Posterior vena cava (tissue), 2 donors: ENCODE measurements around the gene TMA7. TPM values are rescaled to one million over a fixed set of nuclear protein-coding genes. Genes with fewer than 3 reads are reported as not detected.

Experiments used
- DNase-seq: peaks from one replicate; pipeline ENCODE4 v3.0.0-alpha.2; 2020; ENCODE audit warnings: low spot score
- intact Hi-C, 2 donors: fragments of 100-400 bp; cut with DNase I; formaldehyde crosslinking; loops; one replicate each; pipeline versions ENCODE4 v1.14.1 to v1.14.2; 2022 to 2023
- total RNA-seq, 2 donors: library from RNA; stranded (reverse); fragmentation: NEBNext Ultra II Directional; extraction: Animal tissue kit (Norgen Biotek cat#: 25700); gene quantifications; one replicate each; pipeline ENCODE4 v1.2.1, GENCODE V29; 2021
- donor health status: DM: yes; HTN: yes; CAD: no.
- donor health status: DM: yes; HTN: yes; CAD: no.

Gene TMA7
- total RNA-seq, 2 donors from 2014 or later, result 112 to 178 TPM

GRCh38 chr3:48406443-48407431, 33.3 kb upstream of the TMA7 start:
- intact Hi-C loops, result no loop called here
- DNase-seq, result peak; percentile 56

- intact Hi-C loops, result no loop called here
- DNase-seq, result peak; percentile 24
Observed at GRCh38 chr3:48407542-48408099, 32.4 kb upstream of the TMA7 start.

DNA sequence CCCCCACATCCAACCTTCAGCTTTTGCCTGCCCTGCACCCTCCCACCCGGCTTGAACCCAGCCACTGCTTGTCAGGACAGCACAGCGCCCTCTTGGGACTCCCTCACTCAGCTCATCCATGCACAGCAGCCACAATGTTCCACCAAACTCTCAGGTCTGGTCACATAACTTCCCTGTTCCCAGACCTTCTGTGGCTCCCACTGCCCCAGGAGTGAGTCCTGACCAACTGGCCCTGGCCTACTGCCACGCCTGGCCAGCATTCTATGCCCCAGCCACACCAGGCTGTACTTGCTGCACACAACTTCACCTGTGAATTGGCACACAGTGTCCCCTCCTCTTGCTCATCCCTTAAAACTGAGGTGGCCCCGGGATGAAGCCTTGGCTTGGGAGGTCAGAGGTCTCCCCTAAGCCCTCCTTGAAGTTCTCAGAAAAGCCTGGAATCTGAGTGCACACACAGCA, 31.2 kb upstream of the TMA7 start:
- peak; percentile 35 for DNase-seq
- intact Hi-C loops, result no loop called here

DNA sequence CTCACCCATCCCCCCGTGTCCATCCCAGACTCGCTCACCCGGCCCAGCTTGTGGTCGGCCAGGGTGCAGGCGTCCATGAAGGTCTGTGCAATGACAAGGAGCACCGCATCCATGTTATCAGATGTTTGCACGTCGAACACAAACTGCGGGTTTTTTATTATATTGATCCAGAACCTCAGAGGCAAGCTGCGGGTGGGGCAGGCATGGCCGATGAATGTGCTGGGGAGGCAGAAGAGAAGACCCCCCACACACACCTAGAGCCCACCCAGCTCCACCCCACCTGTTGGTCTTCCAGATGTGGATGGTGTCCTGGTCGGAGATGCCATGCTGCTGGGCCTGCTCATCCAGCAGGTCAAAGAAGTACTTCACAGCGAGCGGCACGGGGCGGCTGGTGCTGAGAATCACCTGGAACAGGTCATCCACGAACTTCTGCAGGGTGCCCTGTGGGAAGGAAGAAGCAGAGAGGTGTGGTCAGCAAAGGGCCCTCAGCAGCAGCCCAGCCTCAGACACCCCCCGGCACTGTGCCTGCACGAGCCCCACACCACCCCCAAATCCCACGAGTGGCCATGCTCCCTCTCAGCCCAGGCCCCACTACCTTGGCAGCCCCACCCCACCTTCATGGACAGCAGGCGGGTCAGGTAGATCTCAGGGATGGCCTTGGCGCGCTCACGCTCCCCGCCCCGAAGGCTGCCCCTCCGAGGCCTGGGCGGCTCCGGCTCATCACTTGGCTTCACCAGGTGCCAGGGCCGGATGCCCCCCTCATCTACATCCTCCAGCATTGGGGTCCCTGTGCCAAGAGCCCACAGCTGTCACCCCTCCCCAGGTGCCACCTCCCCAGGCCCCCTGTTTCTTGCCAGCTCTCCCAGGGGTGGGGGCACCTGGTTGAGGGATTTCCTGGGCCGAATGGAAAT, 30.5 kb upstream of the TMA7 start:
- intact Hi-C loops, result no loop called here
- DNase-seq, result peak; percentile 66

DNA sequence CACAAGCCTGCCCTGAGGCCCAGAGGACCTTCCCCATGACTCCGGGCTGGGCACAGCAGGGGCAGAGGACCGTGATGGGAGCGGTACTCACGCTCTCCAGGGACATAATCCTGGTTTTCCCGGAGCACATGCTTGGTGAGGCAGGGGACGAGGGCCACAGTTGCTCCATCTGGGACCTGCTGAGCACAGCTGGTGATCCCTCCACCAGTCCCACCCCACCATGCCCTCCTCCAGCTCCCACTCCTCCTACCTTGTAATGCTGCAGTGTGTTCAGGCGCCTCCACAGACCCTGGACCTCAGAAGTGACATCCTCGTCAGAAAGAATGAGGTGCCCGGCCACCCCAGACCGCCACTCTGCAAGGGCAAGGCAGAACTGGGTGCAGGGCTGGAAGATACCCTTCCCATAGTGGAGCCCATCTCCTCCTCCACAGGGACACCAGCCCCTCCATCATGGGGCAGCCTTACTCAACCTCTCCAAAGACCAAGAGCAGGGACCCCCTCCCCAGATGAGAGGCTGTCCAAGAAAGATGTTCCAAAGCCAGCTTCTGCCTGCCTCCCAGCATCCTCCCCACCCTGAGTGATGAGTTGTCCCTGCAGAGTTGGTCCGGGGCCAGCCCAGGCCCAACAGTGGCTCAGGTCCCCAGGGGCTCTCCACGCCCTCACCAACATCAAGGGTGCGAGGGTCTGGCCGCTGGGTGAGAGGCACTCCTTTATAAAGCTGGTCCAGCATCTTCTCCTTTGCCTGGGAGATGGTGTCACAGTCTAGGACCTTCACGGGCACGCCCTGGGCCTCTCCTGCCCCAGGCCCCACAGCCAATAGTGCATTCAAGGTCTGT, 29.6 kb upstream of the TMA7 start:
- intact Hi-C loops, result no loop called here
- peak; percentile 79 for DNase-seq

DNA sequence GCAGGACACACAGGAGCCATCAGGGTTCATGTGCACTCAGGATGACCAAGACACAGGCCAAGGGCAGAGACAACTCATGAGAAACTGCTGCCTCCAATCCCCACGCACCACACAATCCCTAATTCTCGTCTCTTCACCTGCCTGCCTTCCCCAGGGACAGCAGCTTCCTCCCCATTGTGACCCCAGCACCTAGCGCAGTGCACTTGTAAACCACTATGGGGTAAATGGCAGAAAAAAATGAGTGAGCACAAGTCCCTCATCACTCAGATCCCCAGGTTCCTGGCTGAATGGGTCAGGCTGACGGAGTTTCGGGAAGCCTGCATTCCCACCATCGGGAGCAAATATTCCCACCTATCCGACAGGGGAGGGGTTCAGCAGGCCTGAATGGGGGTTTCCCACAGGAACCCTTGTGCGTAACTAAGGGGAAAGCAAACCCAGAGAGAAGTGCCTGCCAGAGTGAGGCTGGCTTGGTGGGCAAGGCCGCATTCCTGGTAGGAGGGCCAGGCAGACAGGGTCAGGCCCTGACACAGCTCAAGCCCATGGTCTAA, 28.9 kb upstream of the TMA7 start:
- peak; percentile 37 for DNase-seq
- intact Hi-C loops, result no loop called here

- peak; percentile 45 for DNase-seq
Observed at GRCh38 chr3:48411606-48412374, 28.3 kb upstream of the TMA7 start.

DNA sequence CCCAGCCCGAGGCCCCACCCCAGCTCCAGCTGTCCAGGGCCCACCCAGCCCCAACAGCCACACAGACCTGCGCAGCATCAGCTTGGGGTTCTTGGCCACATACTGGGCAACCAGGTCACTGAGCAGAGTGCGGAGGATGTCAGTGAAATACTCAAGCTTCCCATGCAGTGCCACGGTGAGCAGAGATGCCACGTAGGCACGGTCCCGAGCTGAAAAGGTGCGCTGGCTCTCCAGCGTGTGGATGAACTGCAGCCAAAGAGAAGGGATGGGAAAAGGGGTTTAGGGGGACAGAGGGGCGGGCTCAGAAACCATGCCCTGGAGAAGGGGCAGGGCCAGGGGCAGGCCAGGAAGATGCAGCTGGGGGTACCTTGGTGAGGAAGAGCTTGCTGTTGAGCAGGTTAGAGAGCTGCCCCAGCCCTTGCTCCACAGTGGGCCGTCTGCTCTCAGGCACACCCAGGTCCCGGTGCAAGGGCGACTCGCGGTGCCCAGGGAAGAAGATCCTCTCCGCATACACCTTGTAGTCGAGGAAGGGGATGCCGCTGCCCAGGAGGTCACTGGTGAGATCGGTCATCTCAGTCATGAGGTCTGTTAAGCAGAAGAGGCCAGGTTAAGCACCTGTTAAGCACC, 27.6 kb upstream of the TMA7 start:
- intact Hi-C loops, result no loop called here
- DNase-seq, result peak; percentile 56

More at GRCh38 chr3:48411606-48412374, 28.3 kb upstream of the TMA7 start:
- intact Hi-C loops, result no loop called here

DNA sequence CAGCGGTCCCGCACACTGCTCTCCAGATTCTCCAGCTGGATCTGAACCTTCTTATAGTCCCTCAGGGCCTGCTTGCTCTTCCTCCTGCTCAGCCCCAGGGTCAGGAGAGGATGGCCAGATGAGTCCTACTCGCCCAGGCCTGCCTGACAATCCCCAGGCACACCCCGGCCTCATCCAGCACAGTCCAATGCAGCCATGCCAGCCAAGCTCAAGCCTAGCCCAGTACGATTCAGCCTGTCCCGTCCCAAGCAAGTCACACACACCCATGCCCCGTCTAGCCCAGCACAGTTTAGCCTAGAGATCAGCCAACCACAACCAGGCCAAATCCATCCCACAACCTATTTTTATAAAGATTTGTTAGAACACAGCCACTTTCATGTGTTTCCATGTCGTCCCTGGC, 27.0 kb upstream of the TMA7 start:
- intact Hi-C loops, result no loop called here

DNA sequence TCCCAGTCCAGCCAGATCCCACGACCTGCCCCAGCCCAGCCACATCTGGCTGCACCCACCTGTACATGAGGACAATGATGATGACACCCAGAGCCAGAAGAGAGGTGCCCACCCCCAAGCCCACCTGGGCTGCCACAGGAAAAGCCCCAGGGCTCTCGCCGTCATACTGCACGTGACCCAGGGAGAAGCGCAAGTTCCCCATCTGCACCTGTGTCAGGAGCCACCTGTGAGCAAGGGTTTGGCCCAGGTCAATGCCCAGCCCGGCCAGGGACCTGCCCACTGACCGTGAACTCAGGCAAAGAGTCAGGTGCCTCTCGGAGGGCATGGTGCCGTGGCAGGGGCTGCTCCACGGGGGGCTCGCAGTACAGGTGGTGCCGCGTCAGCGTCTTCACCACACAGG, 26.4 kb upstream of the TMA7 start:
- intact Hi-C loops, result no loop called here

More for the DNA sequence above, 27.0 kb upstream of the TMA7 start:
- no peak for DNase-seq

GRCh38 chr3:48414376-48415250, 25.4 kb upstream of the TMA7 start:
- DNase-seq, result no peak
- intact Hi-C loops, result no loop called here

More for the DNA sequence above, 26.4 kb upstream of the TMA7 start:
- DNase-seq, result no peak

GRCh38 chr3:48415251-48415953, 24.7 kb upstream of the TMA7 start:
- intact Hi-C loops, result no loop called here
- DNase-seq, result no peak

DNA sequence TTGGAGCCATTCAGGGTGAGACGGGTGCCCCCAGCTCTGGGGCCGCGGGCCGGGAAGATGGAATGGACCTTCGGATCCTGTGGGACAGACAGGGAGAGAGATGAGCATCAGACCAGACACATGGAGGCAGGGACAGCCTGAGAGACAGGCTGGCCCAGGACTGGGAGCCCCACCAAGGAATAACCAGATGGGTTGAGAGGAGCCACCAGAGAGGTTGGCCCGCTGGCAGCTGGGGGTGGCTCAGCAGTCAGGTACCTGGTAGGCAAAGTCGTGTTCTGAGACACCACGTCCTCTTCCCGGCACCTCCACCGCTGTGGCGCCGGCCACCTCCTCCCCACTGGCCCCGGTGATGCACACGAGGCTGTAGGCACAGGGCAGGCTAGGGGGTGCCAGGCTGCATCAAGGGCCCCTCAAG, 24.0 kb upstream of the TMA7 start:
- no peak for DNase-seq
- intact Hi-C loops, result no loop called here

DNA sequence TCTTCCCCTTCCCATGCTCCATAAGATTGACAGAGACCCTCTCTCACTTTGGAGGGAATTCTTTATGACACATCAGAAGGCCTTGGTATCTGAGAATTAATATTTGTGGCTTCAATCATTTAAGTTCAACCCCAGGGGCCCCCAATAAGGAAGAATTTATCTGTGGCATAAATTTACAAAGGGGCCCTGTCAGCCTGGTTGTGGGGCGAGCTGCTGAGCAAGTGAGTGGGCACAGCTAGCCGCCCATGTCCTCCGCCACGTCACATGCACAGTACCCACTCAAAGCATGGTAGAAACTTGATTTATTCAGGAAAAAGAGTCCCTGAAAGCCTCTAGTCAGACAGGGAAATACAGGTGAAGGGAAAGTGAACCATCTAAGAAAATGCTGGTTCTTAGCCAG, 23.5 kb upstream of the TMA7 start:
- no peak for DNase-seq
- intact Hi-C loops, result no loop called here

GRCh38 chr3:48417529-48418108, 22.4 kb upstream of the TMA7 start:
- no peak for DNase-seq

More at GRCh38 chr3:48417529-48418108, 22.4 kb upstream of the TMA7 start:
- intact Hi-C loops, result no loop called here
